ENCODE results near the gene ALOX5.

GRCh38 chr10:45375716-45376231 lies 1.8 kb downstream of the ALOX5 start:
- TF ChIP-seq, protein P1, sequence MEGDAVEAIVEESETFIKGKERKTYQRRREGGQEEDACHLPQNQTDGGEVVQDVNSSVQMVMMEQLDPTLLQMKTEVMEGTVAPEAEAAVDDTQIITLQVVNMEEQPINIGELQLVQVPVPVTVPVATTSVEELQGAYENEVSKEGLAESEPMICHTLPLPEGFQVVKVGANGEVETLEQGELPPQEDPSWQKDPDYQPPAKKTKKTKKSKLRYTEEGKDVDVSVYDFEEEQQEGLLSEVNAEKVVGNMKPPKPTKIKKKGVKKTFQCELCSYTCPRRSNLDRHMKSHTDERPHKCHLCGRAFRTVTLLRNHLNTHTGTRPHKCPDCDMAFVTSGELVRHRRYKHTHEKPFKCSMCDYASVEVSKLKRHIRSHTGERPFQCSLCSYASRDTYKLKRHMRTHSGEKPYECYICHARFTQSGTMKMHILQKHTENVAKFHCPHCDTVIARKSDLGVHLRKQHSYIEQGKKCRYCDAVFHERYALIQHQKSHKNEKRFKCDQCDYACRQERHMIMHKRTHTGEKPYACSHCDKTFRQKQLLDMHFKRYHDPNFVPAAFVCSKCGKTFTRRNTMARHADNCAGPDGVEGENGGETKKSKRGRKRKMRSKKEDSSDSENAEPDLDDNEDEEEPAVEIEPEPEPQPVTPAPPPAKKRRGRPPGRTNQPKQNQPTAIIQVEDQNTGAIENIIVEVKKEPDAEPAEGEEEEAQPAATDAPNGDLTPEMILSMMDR (IDR thresholded peaks at IDR 0.05; ENCODE audit: low read depth, low read length, missing input control) = no peak
- TF ChIP-seq, protein P2, sequence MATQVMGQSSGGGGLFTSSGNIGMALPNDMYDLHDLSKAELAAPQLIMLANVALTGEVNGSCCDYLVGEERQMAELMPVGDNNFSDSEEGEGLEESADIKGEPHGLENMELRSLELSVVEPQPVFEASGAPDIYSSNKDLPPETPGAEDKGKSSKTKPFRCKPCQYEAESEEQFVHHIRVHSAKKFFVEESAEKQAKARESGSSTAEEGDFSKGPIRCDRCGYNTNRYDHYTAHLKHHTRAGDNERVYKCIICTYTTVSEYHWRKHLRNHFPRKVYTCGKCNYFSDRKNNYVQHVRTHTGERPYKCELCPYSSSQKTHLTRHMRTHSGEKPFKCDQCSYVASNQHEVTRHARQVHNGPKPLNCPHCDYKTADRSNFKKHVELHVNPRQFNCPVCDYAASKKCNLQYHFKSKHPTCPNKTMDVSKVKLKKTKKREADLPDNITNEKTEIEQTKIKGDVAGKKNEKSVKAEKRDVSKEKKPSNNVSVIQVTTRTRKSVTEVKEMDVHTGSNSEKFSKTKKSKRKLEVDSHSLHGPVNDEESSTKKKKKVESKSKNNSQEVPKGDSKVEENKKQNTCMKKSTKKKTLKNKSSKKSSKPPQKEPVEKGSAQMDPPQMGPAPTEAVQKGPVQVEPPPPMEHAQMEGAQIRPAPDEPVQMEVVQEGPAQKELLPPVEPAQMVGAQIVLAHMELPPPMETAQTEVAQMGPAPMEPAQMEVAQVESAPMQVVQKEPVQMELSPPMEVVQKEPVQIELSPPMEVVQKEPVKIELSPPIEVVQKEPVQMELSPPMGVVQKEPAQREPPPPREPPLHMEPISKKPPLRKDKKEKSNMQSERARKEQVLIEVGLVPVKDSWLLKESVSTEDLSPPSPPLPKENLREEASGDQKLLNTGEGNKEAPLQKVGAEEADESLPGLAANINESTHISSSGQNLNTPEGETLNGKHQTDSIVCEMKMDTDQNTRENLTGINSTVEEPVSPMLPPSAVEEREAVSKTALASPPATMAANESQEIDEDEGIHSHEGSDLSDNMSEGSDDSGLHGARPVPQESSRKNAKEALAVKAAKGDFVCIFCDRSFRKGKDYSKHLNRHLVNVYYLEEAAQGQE (IDR thresholded peaks at IDR 0.05) = no peak
- no peak for TF ChIP-seq RAD21 (IDR thresholded peaks at IDR 0.05)
